Measurements from ENCODE around the gene CENPU. TPM values are rescaled to one million over a fixed set of nuclear protein-coding genes. Genes with fewer than 3 reads are reported as not detected.

The CENPU gene
- polyA plus RNA-seq, 1 donor from 2014 or later = 13.0 TPM

- Histone ChIP-seq H2AFZ (ENCODE audit: low read depth, low read length) (no peak overlapping the region), H3K79me2 (replicated peaks; ENCODE audit: insufficient read depth, low read length) (no peaks in the 10 kb centered on the region), H3K9me2 (ENCODE audit: insufficient read depth, low read length) (no peaks in the 10 kb centered on the region), H3K27ac (ENCODE audit: low read length) (no peak overlapping the region), H3K27me3 (ENCODE audit: insufficient read depth, low read depth, low read length) (no peaks in the 10 kb centered on the region), H3K4me2 (ENCODE audit: low read length) (no peak overlapping the region), H3K9ac (ENCODE audit: low read length) (no peak overlapping the region), H4K20me1 (ENCODE audit: insufficient read depth) (no peaks in the 10 kb centered on the region), H3K9me3 (ENCODE audit: low read length) (no peaks in the 10 kb centered on the region), H3F3A (ENCODE audit: insufficient read depth, low read length, poor library complexity, severe bottlenecking) (no peaks in the 10 kb centered on the region), H3K36me3 (ENCODE audit: insufficient read depth, low read length) (no peaks in the 10 kb centered on the region), H3K4me3 (ENCODE audit: low read length) (no peak overlapping the region)
- TF ChIP-seq, protein P1, sequence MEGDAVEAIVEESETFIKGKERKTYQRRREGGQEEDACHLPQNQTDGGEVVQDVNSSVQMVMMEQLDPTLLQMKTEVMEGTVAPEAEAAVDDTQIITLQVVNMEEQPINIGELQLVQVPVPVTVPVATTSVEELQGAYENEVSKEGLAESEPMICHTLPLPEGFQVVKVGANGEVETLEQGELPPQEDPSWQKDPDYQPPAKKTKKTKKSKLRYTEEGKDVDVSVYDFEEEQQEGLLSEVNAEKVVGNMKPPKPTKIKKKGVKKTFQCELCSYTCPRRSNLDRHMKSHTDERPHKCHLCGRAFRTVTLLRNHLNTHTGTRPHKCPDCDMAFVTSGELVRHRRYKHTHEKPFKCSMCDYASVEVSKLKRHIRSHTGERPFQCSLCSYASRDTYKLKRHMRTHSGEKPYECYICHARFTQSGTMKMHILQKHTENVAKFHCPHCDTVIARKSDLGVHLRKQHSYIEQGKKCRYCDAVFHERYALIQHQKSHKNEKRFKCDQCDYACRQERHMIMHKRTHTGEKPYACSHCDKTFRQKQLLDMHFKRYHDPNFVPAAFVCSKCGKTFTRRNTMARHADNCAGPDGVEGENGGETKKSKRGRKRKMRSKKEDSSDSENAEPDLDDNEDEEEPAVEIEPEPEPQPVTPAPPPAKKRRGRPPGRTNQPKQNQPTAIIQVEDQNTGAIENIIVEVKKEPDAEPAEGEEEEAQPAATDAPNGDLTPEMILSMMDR (IDR thresholded peaks at IDR 0.05; ENCODE audit: poor library complexity, severe bottlenecking) = no peak
- no peak for TF ChIP-seq MXI1 (conservative IDR thresholded peaks at IDR 0.05; ENCODE audit: poor library complexity, severe bottlenecking)
- TF ChIP-seq TAF1 (IDR thresholded peaks at IDR 0.05; ENCODE audit: low read depth) = no peak
- TF ChIP-seq POLR2AphosphoS5 (IDR thresholded peaks at IDR 0.05) = no peak
- no peak for TF ChIP-seq SMC3 (conservative IDR thresholded peaks at IDR 0.05; ENCODE audit: poor library complexity)
- no peak for TF ChIP-seq EP300 (conservative IDR thresholded peaks at IDR 0.05; ENCODE audit: poor library complexity, severe bottlenecking)
- TF ChIP-seq, protein P2, sequence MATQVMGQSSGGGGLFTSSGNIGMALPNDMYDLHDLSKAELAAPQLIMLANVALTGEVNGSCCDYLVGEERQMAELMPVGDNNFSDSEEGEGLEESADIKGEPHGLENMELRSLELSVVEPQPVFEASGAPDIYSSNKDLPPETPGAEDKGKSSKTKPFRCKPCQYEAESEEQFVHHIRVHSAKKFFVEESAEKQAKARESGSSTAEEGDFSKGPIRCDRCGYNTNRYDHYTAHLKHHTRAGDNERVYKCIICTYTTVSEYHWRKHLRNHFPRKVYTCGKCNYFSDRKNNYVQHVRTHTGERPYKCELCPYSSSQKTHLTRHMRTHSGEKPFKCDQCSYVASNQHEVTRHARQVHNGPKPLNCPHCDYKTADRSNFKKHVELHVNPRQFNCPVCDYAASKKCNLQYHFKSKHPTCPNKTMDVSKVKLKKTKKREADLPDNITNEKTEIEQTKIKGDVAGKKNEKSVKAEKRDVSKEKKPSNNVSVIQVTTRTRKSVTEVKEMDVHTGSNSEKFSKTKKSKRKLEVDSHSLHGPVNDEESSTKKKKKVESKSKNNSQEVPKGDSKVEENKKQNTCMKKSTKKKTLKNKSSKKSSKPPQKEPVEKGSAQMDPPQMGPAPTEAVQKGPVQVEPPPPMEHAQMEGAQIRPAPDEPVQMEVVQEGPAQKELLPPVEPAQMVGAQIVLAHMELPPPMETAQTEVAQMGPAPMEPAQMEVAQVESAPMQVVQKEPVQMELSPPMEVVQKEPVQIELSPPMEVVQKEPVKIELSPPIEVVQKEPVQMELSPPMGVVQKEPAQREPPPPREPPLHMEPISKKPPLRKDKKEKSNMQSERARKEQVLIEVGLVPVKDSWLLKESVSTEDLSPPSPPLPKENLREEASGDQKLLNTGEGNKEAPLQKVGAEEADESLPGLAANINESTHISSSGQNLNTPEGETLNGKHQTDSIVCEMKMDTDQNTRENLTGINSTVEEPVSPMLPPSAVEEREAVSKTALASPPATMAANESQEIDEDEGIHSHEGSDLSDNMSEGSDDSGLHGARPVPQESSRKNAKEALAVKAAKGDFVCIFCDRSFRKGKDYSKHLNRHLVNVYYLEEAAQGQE (IDR thresholded peaks at IDR 0.05; ENCODE audit: borderline replicate concordance) = no peak
- no peak for TF ChIP-seq RAD21 (conservative IDR thresholded peaks at IDR 0.05)
- TF ChIP-seq EZH2 (IDR thresholded peaks at IDR 0.05; ENCODE audit: borderline replicate concordance, insufficient read depth, low read length, poor library complexity, severe bottlenecking) = no peak
Observed at GRCh38 chr4:184699941-184700340, 34.0 kb downstream of the CENPU start.

- H3K27me3 ChIP-seq (ENCODE audit: insufficient read depth, low read depth, low read length) = no peaks in the 10 kb centered on the region
- H3K4me2 ChIP-seq (ENCODE audit: low read length) = no peak overlapping the region
- H2AFZ ChIP-seq (ENCODE audit: low read depth, low read length) = no peak overlapping the region
- H3K9me2 ChIP-seq (ENCODE audit: insufficient read depth, low read length) = no peaks in the 10 kb centered on the region
- H4K20me1 ChIP-seq (ENCODE audit: insufficient read depth) = no peaks in the 10 kb centered on the region
- peaks cover 6% of the 10 kb centered on the region for H3K36me3 ChIP-seq (ENCODE audit: insufficient read depth, low read length)
- no peaks in the 10 kb centered on the region for H3K9me3 ChIP-seq (ENCODE audit: low read length)
- H3K9ac ChIP-seq (ENCODE audit: low read length) = no peak overlapping the region
- H3K27ac ChIP-seq (ENCODE audit: low read length) = no peak overlapping the region
- H3K79me2 ChIP-seq (replicated peaks; ENCODE audit: insufficient read depth, low read length) = no peaks in the 10 kb centered on the region
- H3K4me3 ChIP-seq (ENCODE audit: low read length) = no peak overlapping the region
- H3F3A ChIP-seq (ENCODE audit: insufficient read depth, low read length, poor library complexity, severe bottlenecking) = no peaks in the 10 kb centered on the region
- TF ChIP-seq SMC3 (conservative IDR thresholded peaks at IDR 0.05; ENCODE audit: poor library complexity) (no peak), MXI1 (conservative IDR thresholded peaks at IDR 0.05; ENCODE audit: poor library complexity, severe bottlenecking) (no peak), EP300 (conservative IDR thresholded peaks at IDR 0.05; ENCODE audit: poor library complexity, severe bottlenecking) (no peak), RAD21 (conservative IDR thresholded peaks at IDR 0.05) (no peak), EZH2 (IDR thresholded peaks at IDR 0.05; ENCODE audit: borderline replicate concordance, insufficient read depth, low read length, poor library complexity, severe bottlenecking) (no peak), TAF1 (IDR thresholded peaks at IDR 0.05; ENCODE audit: low read depth) (no peak), POLR2AphosphoS5 (IDR thresholded peaks at IDR 0.05) (no peak)
- TF ChIP-seq, protein P1 (IDR thresholded peaks at IDR 0.05; ENCODE audit: poor library complexity, severe bottlenecking) = no peak
- TF ChIP-seq, protein P2 (IDR thresholded peaks at IDR 0.05; ENCODE audit: borderline replicate concordance) = no peak
Observed at GRCh38 chr4:184697956-184698355, 35.9 kb downstream of the CENPU start.
